GM19023 (cell line): ENCODE results near the gene S100A4.
"Not testable (repeated sequence)": the region's sequence is repeated elsewhere in the genome, so short reads cannot be mapped to it uniquely, and the experiment has no call there.

ENCODE experiments used
- ATAC-seq: cut with Tn5 transposase; IDR thresholded peaks from one replicate; pipeline ENCODE4 v1.9.1; 2021; ENCODE audit warnings: mild to moderate bottlenecking, moderate library complexity; ENCODE audit not compliant: unreplicated experiment

S100A4 gene

DNA sequence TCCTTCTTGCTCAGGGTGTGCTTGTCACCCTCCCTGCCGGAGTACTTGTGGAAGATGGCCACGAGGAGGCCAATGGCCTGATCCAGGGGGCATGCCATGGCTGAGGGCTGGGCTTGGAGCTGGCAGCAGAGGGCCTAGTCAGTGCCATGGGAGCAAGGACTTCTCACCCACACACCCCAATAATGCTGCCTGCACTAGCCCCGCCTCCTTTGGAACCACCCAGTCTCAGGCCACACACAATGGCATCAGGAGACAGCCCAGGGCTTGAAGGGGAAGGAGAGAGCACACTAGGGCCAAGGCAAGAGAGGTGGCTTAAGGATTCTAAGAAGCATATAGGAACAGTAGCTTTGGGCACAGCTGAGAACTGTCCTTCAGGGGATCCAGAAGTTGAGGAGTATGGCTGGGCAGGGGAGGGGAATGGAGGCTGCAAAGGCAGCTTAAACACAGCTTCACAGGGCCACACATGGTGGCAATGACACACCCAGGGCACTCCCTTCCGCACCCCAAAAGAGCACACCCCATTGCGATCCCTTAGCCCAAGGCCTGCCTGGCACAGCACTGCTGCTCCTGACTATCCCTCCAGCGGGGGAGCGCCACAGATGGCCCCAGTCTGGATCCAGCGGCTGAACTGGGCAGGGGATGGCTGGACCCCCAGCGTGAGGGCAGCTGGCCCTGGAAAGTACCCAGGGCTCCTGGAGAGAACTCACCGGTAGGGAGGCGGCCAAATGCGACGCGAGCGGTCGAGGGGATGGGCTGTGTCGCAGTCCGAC lies 10.2 kb downstream of the S100A4 start, which contains the start of gene S100A6:
S100A6 (minus strand) TSS at position 750 of the 770 bp plus-strand sequence; CDS start at position 98, 652 bp downstream.
- no peak for ATAC-seq

DNA sequence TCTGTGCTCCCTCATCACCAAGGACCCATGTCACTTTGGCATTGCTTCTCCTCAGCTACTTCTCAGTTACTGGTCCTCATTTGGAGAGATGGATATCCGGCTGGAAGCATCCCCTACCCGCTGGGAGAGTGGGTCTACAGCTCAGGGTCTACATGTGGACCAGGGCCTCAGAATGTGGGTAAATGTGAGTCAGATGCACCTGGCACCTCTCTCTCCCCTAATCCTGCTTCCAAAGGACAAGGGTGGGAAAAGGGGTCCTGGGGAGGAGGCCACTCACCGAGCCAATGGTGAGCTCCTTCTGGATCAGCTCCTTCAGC lies 10.7 kb downstream of the S100A4 start:
- no peak for ATAC-seq

DNA sequence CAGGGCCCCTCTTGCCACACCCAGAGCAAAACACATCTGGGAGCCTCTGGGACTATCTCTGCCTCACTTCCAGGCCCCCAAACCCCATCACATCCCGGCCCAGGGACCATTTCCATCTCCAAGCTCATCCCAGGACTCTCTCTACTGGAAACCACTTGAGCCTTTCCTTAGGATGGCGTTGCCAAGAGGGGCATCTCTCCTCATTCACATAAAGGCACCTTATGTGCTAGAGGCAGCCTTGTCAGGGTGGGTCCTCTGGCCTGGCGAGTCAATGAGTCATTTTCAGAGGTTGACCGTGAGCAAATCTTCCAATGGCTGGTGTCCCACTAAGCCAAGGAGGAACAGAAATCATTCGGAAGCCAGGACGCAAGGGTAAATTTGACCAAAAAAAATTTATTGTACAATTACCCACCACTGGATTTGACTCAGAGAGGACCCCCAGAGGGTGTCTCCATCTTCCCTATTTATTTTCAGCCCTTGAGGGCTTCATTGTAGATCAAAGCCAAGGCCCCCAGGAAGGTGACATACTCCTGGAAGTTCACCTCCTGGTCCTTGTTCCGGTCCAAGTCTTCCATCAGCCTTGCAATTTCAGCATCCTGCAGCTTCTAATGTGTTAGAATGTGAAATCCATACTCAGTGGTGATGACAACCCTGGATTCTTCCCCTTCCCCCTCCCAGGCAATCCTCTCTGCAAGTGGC lies 11.2 kb downstream of the S100A4 start:
- ATAC-seq, result no peak

DNA sequence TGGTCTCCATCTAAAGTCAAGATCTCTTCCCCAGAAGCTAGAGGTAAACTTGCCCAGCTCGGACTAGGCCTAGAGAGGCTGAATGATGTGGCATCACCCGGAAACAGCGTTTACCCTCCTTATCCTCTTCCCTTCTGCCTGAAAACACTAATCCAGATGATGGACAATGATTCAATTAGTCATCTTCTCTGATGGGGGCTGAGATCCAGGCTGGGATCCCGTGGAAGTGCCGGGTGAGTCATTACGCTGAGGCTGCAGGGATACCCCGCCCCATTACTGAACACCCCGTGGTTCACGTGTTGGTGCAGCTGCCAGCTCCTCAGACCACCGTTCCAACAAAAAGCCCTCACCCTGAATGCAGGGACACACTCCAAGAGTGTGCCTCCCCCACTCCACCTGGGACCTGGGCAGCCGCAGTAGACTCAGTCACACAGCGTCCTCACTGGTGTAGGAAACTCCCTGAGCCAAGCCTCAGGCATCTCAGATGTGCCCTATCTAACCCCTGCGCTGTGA lies 11.9 kb downstream of the S100A4 start:
- no peak for ATAC-seq

DNA sequence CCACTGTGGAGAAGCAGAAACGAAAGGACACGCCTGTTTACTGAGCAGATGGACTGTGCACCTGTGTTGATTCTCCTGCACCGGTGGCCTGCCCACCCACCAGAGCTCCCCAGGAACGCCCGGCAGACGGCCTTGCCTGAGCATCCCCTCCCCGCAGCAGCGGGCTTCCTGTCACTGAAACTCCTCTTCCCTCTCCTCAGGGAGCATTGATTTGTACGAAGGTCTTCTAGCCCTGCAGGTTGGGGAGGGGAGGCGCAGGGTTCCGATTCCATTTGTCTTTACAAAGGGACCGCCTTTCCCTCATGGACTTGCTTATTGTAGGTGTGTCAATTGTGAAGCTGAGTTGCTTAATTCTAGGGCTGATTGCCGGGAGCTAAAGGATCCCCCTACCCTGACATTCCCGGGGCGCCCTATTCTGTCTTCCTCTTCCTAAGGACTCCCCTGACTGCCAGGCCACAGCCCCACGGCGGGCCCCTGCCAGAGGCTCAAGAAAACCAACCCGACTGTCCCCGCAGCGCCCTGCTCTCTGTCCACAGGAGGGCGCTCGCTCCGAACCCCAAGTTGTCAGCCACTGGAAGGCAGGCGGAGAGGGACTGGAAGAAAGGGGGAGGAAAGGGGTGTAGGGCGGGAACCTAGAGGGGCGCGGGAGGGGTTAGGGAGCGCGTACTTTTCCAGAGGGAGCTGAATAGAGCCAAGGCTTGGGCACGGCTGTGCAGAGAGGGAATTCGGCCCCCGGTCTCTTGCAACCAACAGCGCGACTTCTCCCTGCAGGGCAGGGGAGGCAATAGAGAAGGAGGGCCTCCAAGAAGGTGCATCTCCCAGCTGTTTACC lies 12.6 kb downstream of the S100A4 start:
- ATAC-seq, result no peak

DNA sequence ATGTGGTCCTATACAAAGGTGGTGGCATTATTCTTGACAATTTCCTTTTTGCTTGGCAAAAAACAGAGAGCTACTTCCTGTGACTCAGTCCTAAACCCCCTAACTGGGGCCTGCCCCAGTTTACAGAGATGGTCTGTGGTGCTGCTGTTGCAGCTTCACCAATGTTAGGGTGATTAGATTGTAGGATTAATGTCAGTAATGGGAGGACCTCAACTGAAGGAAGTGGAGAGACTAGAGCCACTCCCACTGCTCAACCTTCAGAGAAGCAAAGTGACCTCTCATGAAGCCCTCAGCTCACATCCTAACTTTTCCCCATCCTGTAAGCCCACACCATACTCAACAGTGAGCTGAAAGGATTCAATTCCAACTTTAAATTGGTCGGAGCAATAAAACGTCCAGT lies 13.4 kb downstream of the S100A4 start:
- ATAC-seq, result no peak

DNA sequence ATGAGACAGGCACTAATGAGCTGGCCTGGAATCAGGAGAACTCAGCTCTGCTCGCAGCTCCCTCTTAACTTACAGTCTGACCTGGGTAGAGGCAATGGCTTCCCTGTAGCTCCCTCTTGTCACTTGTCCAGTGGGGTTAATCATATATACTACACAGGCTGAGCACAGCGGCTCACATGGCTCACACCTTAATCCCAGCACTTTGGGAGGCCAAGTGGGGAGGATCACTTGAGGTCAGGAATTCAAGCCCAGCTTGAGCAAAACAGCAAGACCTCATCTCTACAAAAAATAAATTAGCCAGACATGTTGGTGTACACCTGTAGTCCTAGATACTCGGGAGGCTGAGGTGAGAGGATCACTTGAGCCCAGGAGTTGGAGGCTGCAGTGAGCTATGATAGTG lies 14.0 kb downstream of the S100A4 start:
- no peak for ATAC-seq

DNA sequence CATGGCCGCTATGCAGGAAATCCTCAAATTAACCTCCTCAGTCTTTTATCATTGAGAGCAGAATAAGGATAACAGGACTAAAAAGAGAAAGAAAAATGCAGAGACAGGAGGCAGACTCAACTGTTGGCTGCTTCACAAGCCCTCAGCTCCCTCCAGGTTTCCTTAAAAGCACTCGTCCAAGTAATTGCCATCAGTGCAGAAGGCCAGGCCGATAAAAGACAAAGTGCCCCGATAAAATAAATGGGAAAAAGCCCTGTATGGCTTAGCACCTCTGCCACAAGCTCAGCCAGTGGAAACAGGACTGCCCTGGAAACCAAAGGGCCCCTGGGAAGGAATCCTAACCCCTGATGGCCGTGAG lies 17.9 kb downstream of the S100A4 start:
- no peak for ATAC-seq

DNA sequence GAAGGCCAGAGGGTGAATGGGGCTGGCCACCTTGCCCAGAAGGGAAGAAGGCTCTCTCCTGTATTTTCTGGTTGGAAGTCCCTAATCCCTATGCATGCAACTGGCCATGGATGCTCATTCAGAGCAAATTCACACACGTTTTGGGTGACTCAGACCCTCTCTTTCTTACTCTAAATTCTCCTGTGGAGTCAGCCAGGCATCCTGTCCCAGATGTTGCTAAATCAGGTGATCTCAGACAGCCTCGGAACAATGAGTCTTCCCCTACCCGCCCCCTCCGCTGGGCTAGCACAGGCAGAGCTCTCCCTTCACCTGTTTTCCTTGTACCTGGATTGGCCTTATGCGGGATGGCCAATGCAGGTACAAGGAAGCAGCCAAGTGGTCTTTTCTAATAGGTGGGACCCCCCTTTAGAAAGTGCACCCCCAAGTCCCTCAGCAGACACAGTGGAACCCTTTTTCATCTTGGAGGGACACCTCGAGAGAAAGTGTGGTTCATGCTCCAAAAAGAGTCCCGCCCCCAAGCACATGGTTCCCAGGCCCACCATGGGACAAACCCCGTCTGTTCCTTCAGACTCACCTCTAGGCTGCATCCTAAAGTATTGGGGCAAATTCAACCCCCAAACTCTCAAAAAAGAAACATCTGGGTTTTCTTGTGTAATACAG lies 18.5 kb downstream of the S100A4 start:
- no peak for ATAC-seq

DNA sequence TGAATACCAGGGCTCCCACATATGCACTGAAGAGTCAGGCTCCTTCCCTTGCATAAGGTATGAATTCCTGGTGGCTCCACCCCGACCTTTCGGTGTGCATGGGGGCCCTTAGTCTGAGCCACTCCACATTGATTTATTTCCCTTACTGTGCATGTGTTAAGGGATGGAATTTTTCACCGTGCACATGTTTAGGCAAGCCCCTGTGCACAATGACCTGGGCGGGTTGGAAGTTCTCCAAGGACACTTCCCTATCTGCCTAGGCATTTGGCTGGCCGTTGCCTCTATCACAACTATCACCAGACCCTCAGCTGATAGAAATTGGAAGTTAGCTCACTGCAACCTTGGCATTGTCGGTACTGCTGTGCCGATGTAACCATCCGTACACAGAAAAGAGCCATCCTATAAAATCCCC lies 19.5 kb downstream of the S100A4 start:
- no peak for ATAC-seq

DNA sequence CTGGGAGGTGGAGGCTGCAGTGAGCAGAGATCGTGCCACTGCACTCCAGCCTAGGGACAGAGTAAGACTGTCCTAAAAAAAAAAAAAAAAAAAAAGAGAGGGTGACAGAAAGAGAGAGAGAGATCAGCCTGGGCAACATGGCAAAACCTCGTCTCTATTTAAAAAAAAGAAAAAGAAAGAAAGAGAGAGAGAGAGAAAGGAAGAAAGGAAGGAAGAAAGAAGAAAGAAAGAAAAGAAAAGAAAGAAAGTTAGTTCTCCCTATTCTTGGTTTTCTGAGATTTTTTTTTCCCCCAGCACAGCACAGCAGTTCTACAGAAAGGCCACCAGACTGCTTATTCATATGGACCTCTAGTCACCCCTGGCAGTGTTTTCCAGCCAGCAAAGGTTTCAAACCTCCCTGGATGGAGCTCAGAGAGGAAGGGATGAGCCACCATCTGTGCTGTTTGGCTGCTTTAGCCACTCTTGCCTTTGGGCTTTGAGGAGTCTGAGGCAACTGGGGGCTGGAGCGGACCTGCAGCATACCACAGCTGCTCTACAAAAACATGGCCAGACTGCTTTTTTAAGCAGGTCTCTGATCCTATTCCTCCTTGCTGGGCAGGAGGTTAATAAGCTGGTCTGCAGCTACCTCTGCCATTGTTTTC lies 20.4 kb downstream of the S100A4 start:
- ATAC-seq, result no peak

DNA sequence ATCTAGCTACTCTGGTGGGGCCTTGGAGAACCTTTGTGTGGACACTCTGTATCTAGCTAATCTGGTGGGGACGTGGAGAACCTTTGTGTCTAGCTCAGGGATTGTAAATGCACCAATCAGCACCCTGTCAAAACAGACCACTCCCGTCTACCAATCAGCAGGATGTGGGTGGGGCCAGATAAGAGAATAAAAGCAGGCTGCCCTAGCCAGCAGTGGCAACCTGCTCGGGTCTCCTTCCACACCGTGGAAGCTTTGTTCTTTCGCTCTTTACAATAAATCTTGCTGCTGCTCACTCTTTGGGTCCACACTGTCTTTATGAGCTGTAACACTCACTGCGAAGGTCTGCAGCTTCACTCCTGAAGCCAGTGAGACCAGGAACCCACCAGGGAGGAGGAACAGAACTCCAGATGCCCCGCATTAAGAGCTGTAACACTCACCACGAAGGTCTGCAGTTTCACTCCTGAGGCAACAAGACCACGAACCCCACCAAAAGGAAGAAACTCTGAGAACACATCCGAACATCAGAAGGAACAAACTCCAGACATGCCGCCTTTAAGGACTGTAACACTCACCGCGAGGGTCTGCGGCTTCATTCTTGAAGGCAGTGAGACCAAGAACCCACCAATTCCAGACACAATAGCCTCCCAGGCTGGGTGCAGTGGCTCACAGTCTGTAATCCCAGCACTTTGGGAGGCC lies 23.1 kb downstream of the S100A4 start:
- not testable (repeated sequence) for ATAC-seq

DNA sequence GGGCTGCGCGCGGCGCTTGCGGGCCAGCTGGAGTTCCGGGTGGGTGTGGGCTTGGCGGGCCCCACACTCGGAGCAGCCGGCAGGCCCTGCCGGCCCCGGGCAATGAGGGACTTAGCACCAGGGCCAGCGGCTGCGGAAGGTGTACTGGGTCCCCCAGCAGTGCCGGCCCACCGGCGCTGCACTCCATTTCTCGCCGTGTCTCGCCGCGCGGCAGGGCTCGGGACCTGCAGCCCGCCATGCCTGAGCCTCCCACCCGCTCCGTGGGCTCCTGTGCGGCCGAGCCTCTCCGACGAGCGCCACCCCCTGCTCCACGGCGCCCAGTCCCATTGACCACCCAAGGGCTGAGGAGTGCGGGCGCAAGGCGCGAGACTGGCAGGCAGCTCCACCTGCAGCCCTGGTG lies 23.8 kb downstream of the S100A4 start:
- ATAC-seq, result not testable (repeated sequence)

DNA sequence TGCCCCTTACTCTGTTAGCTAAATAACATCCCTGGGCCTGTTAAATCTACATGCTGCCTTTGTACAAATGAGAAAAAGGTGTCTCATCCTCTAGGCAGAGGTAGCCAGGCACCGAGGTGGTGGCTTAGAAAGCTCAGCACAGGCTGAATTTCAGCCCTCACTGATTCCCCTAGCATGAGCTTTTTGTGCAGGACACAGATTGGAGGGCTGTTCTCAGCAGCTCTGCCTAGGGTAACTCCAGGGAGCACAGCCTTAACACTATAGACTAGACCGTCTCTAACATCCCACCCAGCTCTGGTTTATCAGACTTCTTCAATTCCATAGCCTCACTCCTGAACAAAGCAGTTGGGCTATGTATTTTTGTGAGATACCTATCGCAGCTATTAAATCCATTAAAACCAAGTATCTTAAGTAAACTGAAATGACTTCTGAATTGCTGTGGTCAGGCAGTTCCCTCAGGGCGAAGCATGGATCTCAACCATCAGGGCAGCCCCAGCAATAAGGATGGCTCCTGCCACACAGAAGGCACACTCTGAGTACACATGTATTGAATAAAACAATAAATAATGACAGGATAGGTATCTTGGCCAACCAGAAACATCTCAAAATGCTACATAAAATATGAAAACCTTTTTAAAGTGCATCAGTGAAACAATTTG lies 24.7 kb downstream of the S100A4 start:
- ATAC-seq, result no peak

DNA sequence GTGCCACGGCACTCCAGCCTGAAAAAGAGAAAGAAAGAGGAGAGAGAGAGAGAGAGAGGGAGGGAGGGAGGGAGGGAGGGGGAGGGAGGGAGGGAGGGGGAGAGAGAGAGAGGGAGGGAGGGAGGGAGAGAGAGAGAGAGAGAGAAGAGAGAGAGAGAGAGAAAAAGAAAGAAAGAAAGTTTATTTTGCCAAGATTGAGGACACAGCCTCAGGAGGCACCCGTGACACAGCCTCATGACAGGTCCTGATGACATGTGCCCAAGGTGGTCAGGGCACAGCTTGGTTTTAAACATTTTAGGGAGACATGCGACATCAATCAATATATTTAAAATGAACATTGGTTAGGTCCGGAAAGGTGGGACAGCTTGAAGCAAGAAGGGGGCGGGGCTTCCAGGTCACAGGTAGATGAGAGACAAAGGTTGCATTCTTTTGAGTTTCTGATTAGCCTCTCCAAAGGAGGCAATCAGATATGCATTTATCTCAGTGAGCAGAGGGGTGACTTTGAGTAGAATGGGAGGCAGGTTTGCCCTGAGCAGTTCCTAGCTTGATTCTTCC lies 25.4 kb downstream of the S100A4 start:
- not testable (repeated sequence) for ATAC-seq

DNA sequence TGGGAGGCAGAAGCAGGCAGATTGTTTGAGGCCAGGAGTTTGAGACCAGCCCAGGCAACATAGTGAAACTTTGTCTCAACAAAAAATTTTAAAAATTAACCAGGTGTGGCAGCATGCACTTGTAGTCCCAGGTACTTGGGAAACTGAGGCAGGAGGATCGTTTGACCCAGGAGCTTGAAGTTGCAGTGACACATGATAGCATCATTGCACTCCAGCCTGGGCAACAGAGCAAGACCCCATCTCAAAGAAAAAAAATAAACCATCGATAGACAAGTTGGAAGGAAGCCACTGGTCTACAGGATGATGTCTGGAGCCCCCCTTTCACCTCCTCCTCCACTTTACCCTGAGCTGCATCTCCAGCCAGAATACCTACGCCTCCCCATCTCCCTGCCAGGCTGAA lies 26.4 kb downstream of the S100A4 start:
- no peak for ATAC-seq

DNA sequence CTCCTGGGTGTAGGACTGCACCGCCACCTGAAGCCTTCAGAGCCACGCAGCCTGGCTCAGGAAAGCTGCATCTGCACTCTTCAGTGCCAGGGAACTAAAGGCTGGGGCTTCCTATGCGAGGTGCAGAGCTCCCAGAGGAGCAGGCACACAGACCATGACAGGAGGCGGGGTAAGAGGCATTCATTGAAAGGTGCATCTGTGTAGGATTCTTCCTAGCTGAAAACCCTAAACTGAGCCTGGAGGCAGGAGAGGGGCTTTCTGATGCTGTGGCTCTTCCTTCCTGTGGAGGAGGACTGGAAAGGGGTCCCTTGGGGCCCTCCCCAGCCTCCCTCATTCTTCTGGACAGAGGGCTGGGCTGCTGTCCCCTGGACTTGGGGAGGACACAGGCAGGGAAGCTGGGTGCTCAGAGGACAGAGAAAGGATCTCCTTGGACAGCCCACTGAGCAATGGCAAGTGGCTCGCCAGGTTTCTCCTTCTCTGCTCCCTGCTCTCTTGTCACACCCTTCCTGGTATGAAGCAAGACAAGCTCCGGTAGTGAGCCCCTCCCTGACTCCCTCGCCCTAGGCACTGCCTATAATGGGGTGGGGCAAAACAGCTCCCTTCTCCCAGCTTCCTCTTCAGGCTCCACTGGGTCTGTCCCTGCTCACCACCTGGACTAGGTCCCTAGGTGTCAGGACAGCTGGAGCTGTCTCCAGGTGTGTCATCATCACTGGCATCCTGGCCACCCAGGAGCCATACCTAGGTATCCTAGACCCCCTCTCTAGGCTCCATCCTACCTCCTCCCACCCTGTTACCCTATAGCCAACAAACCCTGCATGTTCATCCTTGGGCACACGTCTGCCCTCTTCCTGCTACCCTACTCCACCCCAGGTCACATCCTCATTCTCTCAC lies 29.9 kb downstream of the S100A4 start:
- ATAC-seq, result no peak

DNA sequence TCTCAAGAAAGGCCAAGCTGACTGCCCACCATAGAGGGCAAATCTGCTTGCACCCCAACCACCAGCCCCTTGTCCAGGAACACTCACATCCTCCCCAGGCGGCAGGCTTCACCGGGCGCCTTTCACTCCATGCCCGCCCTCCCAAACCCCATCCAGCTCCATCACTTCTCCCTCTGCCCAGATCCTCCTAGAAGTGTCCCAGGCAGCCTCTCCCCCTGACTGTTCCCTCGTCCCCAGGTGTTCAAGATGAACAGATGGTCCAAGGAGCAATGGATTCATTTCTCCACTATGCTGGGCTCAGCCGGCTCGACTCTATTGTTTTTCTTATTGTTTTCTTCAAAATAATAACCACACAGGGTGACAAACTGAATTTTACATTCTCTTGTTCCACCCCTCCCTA lies 31.9 kb downstream of the S100A4 start:
- no peak for ATAC-seq
